HG03439 (cell line): ENCODE data around the gene SKOR1.

Experiments used
- ATAC-seq: cut with Tn5 transposase; IDR thresholded peaks from one replicate; pipeline ENCODE4 v1.9.1; 2021; ENCODE audit warnings: mild to moderate bottlenecking, moderate library complexity; ENCODE audit not compliant: unreplicated experiment

Gene SKOR1

DNA sequence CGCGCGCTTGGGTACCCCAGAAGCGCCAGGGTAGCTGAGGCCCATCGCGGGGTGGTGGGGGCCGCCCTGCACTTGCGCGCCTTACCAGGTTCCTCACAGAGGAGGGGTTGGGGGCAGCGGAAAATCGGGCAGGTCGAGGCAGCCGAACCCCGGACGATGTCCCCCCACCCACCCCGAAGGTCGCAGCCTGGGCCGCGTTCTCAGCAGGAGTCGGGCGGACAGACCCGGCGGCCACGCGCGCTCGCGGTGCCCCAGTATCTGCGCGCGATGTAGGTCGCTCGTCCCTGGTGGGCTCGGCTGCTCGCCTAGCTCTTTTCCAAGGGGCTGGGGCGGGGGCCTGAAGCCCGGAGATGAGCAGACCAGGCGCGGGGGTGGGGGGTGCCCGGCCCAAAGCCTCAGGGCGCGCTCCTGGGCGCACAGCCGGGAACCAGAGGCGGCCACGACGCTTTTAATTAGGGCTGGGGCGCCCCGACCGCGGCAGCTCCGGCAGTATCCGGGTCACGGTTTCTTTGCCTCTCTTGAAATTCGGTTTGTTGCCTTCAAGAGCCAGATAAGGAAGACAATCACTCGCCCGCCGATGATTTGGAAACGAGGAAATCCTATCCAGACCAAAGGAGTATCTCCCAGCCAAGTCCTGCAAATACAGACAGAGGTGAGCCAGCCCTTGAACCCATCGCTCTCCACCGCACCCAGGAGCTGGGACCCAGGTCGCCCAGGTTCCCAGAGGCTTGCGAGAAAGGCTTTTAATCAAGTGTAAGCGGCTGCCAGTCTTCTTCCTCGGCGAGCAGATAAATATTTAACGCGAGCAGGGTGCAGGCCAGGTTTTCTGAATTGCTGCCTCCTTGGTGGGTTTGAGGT, 4.6 kb downstream of the SKOR1 start:
- ATAC-seq = no peak

DNA sequence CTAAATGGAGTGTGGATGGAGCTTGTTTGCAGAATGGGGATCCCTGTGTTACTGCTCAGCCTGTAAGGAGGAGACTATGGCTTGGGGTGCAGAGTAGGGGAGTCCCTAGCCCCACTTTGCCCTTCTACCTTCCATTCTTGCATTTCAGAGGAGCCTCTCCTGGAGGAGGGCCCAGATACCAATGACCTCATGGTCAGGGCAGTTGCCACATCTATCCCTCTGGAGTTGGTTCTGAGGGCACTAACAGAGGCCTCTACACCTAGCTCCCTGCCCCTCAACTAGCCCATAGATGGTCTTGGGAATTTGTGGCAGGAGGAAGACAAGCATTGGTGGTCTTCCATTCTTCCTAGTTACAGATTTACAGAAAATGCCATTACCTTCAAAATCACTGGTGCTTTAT, 6.1 kb downstream of the SKOR1 start:
- ATAC-seq = no peak

DNA sequence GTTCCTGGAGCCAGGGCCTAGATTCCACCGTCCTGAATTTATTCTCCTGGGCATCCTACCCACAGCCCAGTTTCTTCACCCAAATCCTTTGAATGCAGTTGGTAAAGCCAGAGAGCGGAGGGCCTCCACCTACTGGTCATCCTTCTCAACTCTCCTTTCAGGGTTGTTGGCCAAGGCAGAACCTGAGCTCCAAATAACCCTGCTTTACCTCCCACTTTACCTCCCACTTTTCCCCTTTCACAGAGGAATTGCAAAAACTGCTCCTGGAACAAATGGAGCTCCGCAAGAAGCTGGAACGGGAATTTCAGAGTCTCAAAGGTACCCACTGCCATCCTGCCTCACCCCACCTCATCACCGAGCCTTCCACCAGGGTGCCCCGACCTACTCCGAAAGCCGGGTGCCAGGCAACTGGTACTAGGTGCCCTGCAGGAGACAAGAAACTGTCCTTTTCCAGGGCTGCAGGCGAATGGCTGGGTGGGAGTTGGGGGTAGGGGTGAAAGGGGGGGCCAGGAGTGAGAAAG, 6.8 kb downstream of the SKOR1 start:
- ATAC-seq = no peak

DNA sequence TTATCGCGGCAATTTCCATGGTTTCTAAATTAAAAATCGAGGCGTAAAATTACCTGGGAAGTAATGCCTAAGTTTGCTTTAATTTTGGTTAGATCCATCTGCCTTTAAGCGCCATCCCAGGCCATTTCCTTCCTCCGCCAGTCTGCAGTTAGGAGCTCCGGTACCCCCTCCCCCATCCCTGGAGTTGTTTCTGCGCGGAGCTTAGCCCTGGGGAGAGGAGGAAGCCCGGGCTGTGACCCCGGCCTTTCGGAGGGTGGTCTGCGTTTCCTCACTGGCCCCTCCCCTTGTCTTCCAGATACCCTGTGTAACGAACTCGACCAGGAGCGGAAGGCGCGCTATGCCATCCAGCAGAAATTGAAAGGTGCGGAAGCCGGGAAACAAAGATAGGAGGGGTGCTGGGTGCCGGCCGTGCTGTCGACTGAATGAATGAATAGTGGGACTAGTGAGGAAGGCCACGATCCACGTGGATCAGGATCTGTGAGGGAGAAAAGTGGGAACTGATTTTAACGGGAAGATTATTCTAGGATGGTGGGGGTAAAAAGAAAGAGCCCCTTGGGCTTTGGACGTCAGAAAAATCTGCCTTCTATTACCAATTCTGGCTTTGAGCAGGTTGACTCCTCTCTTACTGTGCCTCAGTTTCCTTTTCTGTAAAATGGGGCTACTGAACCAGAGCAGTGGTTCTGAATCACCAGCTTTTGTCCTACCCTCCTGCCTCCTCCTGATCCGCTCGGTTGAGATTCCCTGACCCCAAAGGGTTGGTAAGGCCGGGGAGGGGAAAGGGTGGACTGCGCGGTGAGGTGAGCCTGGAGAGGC, 7.8 kb downstream of the SKOR1 start:
- no peak for ATAC-seq

DNA sequence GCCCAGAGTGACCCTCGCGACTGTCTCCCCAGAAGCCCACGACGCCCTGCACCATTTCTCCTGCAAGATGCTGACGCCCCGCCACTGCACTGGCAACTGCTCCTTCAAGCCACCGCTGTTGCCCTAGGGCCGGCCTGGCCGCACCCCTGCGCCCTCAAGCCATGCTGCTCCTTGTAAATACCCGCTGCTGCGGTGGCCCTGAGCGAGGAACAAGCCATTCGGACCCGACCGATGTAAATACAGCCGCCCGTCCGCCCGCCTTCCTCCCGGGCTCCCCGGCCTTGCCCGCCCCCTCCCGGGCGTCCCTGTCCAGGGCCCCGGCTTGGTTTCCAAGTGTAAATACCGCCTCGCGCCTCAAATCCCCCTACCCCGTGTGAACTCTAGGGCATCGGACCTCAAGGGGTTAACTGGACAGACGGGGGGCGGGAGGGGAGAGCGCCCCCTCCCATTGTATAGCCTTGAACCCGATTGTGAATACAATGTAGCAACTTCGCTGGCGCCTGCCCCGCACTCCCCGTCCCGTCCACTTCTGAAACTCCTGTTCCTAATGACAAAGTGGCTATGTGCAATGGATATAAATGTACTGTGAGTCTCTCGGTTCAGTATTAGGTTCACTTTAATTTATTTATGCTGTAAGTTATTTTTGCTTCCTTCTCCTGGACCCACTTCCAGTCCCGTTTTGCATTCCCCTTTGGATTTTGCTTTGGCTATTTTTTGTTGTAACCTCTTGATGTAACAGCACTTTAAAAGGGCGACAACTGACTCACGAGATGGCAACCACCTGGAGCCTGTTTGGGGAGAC, 8.6 kb downstream of the SKOR1 start:
- no peak for ATAC-seq

DNA sequence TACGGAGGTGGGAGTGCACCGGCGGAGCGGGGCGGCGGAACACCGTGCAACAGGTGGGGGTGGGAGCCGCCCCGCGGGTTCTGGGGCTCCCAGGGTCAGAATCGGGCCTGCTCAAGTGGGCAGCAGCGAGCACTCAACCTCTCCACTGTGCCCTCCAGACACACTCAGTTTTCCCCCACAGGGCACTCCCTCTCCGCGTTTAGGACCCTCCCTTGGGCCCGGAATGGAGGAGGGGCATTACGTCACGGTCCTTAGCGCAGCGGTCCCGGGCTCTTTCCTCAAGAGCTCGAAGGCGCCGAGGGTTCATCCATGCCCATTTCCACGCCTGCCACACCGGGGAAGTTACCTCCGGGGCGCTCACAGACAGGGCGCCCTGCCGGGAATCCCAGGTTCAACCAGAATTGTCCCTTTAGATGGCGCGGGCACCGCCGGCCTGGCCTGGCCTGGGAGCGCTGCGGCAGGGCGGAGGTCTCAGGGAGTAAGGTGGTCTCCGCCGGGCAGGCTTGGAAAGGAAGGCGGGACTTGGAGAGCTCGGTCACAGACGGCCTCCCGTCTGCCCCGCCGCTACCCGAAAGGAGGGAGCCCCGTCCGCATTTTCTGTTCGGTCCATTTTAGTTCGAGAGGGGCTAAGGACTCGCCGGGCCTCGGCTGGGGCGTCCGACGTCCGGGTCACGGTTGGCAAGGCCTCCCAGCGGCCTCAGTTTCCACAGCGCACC, 9.4 kb downstream of the SKOR1 start:
- ATAC-seq = no peak

DNA sequence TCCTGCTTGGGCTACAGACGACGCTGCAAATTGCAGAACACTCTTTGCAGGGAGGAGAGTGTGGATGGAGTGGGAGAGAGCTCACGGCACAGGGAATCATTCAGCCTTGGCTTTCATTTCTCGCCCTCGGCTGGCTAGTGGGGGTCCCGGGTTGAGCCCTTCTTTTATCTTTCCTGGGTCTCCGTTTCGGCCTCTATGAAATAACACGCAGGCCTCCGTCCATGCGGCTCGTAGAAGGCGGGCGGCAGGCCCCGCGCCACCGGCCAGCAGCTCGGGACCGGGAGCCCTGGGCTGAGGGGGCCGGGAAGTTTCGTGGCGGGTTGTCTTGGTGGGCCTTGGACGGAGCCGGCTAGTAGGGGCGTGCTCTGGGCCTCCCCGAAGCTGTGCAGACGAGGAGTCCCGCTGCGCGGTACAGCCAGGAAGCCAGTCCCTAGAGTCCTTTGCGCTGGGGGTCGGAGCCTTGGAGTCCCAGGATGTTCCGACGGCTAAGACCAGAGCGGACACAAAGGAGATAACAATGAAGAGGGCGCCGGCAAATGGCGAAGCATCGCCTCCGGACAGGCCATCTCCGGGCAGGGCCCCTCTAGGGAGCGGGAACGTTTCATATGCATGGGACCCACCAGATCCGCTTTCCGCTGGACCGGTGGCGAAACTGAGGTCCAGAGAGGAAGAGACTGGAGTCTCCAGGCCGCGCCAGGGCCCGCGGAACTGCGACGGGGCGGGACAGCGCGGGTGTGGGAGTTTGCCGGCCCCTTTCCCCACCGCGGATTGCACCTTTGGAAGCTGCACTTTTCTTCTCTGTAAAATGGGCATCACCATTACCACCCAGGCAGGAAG, 10.2 kb downstream of the SKOR1 start:
- ATAC-seq = no peak

DNA sequence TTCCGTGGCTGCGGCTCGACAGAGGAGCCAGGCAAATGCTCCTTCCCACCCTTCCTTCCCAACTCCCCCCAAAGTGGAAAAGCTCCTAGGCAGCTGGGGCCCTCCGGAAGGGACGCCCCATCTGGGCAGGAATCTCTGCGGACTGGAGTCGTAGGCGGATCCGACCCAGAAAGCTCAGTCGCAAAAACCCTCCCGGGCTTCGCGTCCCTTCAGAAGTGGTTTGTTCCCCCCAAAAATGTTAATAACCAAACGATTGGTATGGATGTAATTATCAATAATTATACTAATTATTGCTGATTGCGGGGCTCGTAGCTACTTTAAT, 10.8 kb downstream of the SKOR1 start:
- no peak for ATAC-seq

DNA sequence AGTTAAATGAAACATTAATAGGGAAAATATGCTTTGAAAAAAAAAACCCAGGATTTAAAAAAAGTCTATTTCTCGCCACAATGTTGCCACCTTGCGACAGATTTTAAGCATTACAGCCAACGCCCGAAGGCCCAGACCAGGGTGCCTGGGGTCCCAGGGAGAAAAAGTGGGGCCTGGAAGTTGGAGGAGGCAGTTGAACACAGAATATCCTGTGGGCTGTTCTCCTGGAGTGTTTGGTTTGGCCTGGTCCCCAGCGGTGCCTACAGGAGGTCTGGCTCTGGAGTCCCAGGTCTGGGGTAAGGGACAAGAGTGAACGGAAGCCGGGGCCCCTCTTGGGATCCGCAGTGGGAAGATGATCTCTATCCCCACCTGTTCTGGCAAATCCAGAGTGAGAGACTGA, 11.2 kb downstream of the SKOR1 start:
- ATAC-seq = no peak

DNA sequence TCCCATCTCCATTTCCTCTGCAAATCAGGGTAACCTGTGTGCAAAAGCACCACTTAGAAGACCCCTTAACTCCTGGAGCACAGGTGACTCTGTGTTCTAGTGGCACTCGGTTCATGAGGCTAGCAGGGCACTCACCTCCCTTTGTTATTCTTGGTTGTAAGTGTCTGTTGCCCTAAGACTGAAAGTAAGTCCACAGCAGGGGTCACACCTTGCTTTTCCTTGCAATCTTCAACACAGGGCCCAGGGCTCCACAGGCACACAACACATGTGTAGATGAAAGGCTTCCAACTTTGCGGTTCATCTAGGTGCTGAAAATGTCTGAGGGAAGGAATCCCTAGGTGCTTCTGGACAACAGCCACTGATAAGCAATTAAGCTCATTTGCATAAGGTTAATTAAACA, 11.6 kb downstream of the SKOR1 start:
- ATAC-seq = no peak

DNA sequence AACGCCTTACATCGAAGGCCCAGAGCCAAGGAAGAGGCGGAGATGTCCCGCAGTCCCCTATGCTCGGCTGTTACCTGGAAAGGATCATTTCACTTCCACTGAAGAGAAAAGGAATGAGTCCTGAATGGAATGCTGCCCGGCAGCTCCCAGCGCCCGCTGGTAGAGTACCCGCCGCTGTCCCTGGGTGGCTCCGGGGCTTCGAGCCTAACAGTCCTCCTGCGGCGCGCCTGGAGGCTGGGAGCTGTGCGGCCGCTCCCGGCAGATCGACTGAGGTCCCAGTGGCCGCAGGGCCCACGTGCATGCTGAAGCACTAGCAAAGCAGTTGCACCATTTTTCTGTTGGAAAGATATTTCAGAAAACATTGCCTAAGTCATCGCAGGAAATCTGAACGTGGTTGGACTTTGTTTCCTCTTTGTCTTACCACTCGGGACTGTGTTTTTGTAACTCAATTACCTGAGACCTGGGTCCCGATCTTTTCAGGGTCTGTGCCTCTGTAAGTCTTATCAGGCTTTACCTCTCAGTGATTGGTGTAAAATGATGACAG, 13.6 kb downstream of the SKOR1 start:
- ATAC-seq = no peak

DNA sequence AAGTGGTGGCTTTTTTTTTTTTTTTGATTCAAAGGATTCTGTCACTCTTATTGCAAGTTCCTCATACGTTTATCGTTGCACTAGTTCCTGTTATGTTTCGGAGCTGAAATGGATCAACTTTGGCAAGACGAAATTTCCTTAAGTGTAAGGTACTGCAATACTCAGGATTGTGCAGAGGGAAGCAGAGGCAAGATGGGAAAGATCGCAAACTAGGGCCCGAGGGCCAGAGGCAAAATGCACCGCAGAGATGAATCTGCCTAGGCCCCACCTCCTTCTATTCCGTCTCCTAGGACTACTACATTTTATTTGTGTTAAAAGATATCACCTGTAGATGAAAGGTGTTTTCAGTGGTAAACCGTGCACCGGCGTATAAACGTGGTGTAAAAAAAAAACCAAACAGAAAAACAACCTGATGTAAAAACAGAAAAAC, 14.2 kb downstream of the SKOR1 start:
- peak; percentile 5 for ATAC-seq

DNA sequence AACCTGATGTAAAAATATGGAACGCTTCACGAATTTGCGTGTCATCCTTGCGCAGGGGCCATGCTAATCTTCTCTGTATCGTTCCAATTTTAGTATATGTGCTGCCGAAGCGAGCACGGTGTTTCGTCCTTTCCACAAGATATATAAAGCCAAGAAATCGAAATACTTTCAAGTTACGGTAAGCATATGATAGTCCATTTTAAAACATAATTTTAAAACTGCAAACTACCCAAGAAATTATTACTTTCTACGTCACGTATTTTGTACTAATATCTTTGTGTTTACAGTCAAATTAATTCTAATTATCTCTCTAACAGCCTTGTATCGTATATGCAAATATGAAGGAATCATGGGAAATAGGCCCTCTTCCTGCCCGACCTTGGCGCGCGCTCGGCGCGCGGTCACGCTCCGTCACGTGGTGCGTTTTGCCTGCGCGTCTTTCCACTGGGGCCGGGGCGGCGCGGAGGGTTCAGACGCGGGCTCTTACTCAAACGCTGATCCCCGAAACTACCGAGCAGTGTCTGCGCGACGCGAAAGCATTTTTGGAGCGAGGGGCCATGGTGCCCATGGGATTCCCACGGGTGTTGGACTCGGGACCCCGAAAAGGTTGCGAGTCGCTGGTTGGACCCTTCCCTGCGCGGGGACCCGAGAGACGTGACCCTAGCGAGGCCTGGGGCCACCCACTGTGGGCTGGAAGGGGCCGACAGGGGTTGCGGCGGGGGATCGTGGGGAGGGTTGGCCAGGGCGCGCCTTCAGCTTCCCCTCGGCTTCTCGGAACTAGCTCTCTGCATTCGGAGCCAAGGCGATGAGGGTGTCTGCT, 14.8 kb downstream of the SKOR1 start, which contains the start of gene RNU6-1:
Gene RNU6-1 (minus strand): TSS at position 117 of the 820 bp plus-strand sequence.
- peak; percentile 83 for ATAC-seq

DNA sequence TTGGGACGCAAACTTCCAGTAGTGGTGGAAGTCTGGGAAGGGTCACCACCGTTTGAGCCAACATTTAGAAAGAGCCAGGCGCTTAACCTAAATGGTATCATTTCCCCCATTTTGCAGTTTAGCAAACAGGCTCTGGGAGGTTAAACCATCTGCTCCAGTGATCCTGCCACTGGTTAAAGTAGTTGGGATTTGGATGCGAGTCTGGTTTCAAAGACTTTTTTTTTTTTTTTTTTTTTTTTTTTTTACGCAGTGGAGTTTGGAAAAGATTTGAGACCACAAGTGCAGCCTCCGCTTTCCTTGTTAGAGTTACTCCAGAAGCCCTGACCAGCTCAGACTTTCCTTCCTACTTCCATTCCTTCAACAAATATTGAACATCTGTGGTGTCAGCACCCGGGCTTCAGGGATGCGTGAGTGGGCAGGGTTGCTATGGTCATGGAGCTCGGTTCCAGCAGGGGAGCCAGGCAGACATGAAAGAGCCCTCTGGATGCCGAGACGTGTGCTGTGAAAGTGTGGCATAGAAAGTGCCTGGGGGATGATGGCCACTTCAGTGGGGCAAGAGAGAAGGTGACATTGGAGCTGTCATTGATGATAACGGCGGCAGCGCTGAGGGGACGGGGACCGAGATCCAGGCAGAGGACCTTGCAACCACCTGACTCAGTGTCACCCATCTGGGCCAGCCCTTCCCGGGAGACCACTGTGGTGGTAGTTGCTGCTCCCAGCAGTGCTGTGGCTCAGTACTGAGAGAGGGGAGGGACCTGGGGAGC, 15.6 kb downstream of the SKOR1 start:
- ATAC-seq = no peak

DNA sequence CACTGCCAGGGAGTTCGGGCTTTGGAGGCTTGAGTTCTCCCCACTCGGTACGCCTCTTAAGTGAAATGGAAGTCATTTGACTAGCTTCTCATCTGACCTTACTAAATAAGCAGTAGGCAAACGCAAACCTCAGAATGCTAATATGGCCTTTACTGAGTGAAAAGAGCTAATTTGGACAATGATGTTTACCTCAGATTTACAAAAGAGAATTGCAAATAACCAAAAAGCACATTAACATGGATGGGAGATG, 16.1 kb downstream of the SKOR1 start:
- no peak for ATAC-seq

DNA sequence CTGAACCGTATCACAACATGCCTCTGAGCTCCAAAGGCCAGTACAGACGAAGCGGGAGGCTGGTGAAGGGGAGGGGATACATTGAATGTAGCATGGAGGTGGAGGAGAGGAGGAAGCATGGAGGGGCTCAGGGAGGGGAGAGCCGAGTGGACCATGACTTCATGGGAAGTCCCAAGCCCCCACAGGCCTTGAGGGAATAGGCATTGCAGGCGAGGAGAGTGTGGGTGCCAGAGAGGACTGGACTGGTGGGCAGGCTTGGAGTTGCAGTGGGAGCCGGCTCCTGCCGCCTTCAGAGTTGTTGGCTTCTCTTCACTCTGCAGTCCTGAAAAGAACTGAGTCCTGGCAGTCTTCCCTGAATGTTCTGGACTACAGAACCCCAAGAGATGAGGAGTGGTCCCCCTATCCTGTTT, 17.8 kb downstream of the SKOR1 start:
- no peak for ATAC-seq

DNA sequence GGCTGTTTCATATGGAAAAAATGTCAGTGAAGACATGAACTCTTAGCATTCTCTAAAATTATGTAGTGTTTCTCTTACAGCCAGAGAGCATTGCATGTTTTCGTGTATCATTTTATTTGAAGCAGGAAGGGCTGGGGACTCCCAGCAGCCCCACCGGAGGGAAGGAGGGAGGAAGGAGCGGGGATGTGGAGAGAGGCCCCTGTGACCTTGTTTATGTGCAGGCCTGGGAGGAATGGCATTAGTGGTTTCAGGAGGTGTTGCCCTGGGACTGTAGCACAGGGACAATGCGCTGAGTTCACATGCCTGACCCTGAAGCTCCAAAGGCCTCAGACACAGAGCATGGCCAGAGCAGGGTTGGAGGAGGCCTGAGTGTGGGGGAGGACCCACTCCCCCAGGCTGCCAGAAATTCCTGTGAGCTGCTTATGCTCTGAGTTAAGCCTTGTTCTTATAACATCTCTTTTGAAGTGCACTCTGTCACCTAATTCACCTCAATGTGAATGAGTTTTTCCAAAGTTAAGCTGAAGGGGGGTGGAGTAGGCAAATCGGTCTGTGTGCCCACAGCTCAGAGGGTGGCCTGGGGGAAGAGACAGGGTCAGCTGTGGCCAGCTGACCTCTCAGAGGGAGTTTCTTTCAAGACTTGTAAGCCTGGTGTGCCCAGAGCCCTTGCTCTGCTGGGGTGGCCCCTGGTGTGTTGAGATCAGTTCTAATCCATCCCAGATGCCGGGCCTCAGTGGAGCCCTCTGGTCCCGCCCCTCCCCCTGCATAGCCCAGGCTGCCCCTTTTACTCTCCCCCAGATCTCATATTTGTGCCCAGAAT, 18.5 kb downstream of the SKOR1 start:
- ATAC-seq = no peak
